RWPE1 (cell line): ENCODE measurements around the gene UBL4B.
A peak's percentile ranks its signal among the peaks of the same experiment; 100 is the strongest.

Experiments used
- CTCF ChIA-PET: fragments of 350-600 bp; sonication (Branson Sonifier 250); formaldehyde crosslinking; extraction: SDS; loops from one replicate; lab custom pipeline; 2021; lab: Yijun Ruan, JAX
- POLR2A ChIA-PET: fragments of 400-600 bp; formaldehyde crosslinking; extraction: SDS; loops from one replicate; lab custom pipeline; 2020; ENCODE audit warnings: antibody characterized with exemption; ENCODE audit not compliant: low non-redundant PET; lab: Yijun Ruan, JAX
- DNase-seq: peaks from one replicate; pipeline ENCODE4 v3.0.0; 2012; ENCODE audit warnings: low spot score
- H3K27ac ChIP-seq: fragments of 450-650 bp; 2 replicates; pipeline ENCODE4 v1.5.1; 2017
- TF ChIP-seq, protein P1 (sequence below): fragments of 450-650 bp; conservative IDR thresholded peaks from 2 replicates; pipeline ENCODE4 v1.5.1; 2017; ENCODE audit warnings: low read depth, mild to moderate bottlenecking

The UBL4B gene

DNA sequence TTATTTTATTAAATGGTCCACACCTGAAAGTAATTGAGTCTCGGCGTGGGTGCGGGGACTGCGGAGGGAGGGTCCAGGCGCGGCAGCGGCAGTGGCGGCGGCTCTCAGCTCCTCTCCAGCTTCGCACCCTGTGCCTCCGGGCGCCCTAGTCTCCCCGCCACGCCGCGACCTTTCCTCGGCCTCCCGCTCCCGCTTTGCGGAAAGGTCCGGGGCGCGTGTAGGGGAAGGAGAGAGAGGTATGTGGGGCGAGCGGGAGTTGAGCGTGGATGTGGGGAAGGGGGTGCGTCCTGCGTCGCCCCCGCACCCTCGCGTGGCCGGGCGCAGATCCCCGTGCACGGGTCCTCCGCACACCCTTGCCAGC lies 28.4 kb upstream of the UBL4B start:
- CTCF ChIA-PET, result no interaction called here
- TF ChIP-seq, protein P1, sequence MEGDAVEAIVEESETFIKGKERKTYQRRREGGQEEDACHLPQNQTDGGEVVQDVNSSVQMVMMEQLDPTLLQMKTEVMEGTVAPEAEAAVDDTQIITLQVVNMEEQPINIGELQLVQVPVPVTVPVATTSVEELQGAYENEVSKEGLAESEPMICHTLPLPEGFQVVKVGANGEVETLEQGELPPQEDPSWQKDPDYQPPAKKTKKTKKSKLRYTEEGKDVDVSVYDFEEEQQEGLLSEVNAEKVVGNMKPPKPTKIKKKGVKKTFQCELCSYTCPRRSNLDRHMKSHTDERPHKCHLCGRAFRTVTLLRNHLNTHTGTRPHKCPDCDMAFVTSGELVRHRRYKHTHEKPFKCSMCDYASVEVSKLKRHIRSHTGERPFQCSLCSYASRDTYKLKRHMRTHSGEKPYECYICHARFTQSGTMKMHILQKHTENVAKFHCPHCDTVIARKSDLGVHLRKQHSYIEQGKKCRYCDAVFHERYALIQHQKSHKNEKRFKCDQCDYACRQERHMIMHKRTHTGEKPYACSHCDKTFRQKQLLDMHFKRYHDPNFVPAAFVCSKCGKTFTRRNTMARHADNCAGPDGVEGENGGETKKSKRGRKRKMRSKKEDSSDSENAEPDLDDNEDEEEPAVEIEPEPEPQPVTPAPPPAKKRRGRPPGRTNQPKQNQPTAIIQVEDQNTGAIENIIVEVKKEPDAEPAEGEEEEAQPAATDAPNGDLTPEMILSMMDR, result no peak
- POLR2A ChIA-PET, result no interaction called here
- no peak overlapping the region for H3K27ac ChIP-seq
- DNase-seq, result no peak

DNA sequence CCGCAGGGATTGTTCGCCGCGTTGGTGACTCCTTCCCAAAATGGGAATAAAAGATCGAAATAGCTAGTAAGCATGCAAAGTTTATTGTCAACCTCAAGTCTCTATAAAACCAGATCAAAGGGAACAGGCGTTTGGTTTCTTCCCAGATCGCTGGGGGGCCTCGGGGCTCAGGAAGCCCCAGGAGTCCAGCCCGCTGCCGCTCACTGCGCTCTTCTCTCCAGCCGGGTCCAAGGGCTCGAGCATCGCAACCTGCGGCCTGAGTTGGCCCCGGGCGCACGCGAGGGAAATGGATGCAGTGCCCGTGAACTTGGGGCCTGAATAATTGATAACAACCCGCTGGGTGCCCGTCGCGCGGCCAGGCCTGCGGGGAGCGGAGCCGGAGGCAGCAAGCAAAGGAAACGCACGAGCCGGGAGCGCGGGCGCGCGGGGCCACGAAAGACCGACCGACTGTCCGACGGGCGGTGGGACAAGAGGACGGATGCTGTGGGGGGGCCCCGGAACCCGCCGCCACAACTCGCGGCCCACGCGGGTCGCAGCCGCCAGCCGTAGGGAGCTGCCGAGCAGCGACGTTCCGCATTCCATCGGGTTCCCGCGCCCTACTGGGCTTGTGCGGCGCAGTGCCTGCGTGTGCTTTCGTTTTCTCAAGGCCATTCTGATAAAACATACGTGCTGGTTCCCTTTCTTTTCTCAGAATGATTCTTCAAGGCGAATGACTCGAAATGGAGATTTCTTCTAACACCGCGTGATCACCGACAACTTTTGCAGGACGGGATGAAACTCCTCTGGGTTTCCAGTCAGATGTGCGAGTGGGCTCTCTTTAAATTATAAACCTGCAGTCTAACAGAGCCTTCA lies 27.8 kb upstream of the UBL4B start:
- TF ChIP-seq, protein P1, result no peak
- ChIA-PET POLR2A (no interaction called here), CTCF (no interaction called here)
- H3K27ac ChIP-seq, result no peak overlapping the region
- no peak for DNase-seq

DNA sequence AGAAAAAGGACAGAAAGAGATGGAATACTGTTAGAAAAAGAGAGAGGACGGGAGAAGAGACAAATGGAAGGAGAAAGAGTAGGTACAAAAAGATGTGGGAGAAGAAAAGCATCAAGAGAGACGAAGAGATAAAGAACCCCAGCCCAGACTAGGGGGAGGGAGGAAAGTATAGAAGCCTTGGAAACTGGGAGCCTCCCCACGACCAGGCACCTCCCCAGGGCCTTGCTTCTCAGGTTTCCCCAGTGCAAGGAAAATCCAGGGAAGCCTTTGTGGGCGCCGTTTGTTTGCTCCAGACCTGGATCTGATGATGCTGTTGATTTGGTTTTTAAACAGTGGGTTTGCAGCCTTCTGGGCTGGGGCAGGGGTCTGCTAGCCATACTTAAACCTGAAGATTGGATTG lies 26.6 kb upstream of the UBL4B start:
- CTCF ChIA-PET, result no interaction called here
- no peak overlapping the region for H3K27ac ChIP-seq
- POLR2A ChIA-PET, result no interaction called here

DNA sequence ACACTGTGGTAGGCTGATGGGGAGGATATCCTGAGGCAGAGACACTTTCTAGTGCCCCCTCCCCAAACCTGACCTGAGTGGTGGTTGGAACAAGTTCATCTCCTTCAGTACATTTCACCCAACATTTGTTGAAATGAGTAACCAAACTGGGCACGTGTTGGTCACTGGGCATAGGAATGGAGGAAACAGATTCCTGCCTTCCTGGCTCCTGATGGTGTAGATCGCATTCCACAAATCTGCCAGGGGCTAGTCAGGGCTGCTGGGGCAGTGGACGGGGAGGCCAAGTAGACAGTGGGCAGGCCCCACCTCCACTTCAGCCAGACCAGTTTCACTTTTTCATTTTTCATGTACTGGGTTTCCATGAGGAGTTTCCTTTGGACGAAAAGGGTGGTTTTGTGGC lies 25.3 kb upstream of the UBL4B start:
- DNase-seq, result no peak
- TF ChIP-seq, protein P1, result no peak
- POLR2A ChIA-PET, result no interaction called here
- no peak overlapping the region for H3K27ac ChIP-seq
- CTCF ChIA-PET, result interaction anchor here (1.3 to 3.0 kb wide), 5 partner anchors 14 to 33 kb away, joined by 4 to 34 read pairs (median 5); no protein-coding TSS in a partner anchor

More for the DNA sequence above, 26.6 kb upstream of the UBL4B start:
- TF ChIP-seq, protein P1, result no peak
- DNase-seq, result no peak

DNA sequence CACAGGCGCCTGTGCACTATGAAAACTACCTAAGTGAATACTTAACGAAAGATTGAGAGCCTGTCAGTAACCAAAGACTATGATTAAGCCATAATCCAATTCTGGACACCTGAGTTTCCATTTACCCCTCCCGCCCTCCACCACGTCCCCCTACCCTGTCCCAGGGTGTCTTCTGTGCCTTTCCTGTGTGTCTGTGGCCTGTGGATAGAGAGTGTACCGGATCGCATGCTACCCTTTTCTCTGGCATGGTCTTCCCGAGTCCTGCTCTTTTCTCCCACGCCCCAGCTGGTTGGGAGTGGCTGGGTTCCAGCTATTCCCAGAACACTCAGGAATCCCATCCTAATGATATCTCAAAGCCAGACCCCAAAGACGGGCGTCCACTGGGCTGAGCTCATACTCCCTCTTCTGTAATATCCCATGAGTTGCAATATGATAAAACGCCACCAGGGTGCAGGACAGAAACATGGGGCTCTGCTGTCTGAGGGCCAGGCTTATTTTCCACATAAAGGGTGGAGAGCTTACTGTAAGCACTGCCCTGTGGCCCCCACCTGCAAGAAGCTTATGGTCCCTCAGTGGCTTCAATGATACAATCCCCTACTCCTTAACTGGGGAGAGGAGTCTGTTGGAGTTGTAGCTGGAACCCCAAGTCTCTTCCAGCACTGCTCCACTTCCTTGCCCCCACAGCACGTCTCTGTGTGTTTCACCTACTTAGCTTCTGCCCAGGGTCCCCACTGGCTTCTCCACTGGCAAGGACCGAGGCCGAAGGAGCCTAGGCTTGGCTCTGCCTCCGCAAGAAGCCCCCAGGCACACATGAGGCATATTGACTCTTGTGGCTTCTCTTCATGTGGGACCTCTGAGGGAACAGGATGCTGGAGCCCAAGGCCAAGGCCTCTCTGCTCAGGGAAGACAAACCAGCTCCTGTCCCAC lies 24.2 kb upstream of the UBL4B start:
- TF ChIP-seq, protein P1, result peak; percentile 65
- ChIA-PET POLR2A (no interaction called here), CTCF (interaction anchor here (0.5 to 3.0 kb wide), 22 partner anchors 9 to 892 kb away, joined by 3 to 34 read pairs (median 4); no protein-coding TSS in a partner anchor)
- DNase-seq, result peak; percentile 72
- no peak overlapping the region for H3K27ac ChIP-seq

DNA sequence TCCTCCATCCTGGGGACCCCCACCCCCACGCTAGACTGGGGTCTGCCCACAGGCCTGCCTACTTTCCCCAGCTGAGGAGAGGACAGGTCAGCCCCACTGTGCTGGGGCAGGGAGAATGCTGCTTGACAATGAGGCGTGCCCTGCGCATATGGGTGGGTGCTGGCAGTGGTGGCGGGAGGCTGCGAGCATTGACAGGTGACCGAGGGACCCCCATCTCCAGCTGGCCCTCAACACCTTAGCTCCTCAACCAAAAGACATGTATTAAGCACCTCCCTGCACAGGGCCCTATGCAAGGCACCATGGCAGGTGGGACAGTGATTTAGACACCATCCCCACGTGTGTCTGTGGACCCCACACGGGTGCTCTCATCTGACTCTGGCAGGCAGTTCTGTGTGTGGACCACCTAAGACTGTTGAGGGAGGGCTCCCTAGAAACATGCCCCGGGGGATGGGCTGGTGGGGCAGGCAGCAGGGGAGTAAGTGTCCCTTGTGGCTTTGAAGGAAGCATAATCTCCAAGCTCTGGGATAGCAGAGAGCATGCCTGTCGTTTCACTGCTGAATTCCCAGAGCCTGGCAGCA lies 23.4 kb upstream of the UBL4B start:
- H3K27ac ChIP-seq, result no peak overlapping the region
- TF ChIP-seq, protein P1, result no peak
- DNase-seq, result no peak
- CTCF ChIA-PET, result interaction anchor here (0.5 to 3.0 kb wide), 15 partner anchors 10 to 407 kb away, joined by 3 to 34 read pairs (median 4); no protein-coding TSS in a partner anchor
- POLR2A ChIA-PET, result no interaction called here
